GM23248 (cell line): Measurements from ENCODE around the gene CLEC3A. TPM values are rescaled to one million over a fixed set of nuclear protein-coding genes. Genes with fewer than 3 reads are reported as not detected.
A peak's percentile ranks its signal among the peaks of the same experiment; 100 is the strongest.

Experiments used
- DNase-seq: peaks from one replicate; pipeline ENCODE4 v3.0.0-alpha.2; 2015
- H2AFZ ChIP-seq: fragments of 200-600 bp; sonication (generic); 2 replicates; pipeline ENCODE4 v1.6.1; 2016; ENCODE audit warnings: antibody characterized with exemption
- H3F3A ChIP-seq: fragments of 200-600 bp; sonication (generic); 2 replicates; pipeline ENCODE4 v1.6.1; 2016; ENCODE audit warnings: mild to moderate bottlenecking, antibody characterized with exemption, mixed run types; ENCODE audit not compliant: insufficient read depth
- H3K27ac ChIP-seq: fragments of 200-600 bp; sonication (generic); 2 replicates; pipeline ENCODE4 v1.5.1; 2016; ENCODE audit warnings: mild to moderate bottlenecking
- H3K27me3 ChIP-seq: fragments of 200-600 bp; sonication (generic); replicated peaks from 2 replicates; pipeline ENCODE4 v1.6.1; 2016; ENCODE audit warnings: mild to moderate bottlenecking; ENCODE audit not compliant: insufficient read depth
- H3K36me3 ChIP-seq: fragments of 200-600 bp; sonication (generic); 2 replicates; pipeline ENCODE4 v1.6.1; 2016; ENCODE audit warnings: low read depth, mild to moderate bottlenecking
- H3K4me1 ChIP-seq: fragments of 200-600 bp; sonication (generic); 2 replicates; pipeline ENCODE4 v1.6.1; 2016; ENCODE audit warnings: mild to moderate bottlenecking; ENCODE audit not compliant: insufficient read depth
- H3K4me2 ChIP-seq: fragments of 200-600 bp; sonication (generic); one replicate; pipeline ENCODE4 v1.6.1; 2016; ENCODE audit warnings: mild to moderate bottlenecking; ENCODE audit not compliant: unreplicated experiment
- H3K4me3 ChIP-seq: fragments of 200-600 bp; sonication (generic); 2 replicates; pipeline ENCODE4 v1.5.1; 2016; ENCODE audit warnings: mild to moderate bottlenecking
- H3K79me2 ChIP-seq: fragments of 200-600 bp; sonication (generic); 2 replicates; pipeline ENCODE4 v1.6.1; 2016; ENCODE audit warnings: mild to moderate bottlenecking; ENCODE audit not compliant: insufficient read depth
- H3K9ac ChIP-seq: fragments of 200-600 bp; sonication (generic); 2 replicates; pipeline ENCODE4 v1.6.1; 2016; ENCODE audit warnings: mild to moderate bottlenecking
- H3K9me2 ChIP-seq: fragments of 200-600 bp; sonication (generic); 2 replicates; pipeline ENCODE4 v1.6.1; 2016; ENCODE audit warnings: mixed run types, mild to moderate bottlenecking, moderate library complexity; ENCODE audit not compliant: insufficient read depth
- H3K9me3 ChIP-seq: fragments of 200-600 bp; sonication (generic); one replicate; pipeline ENCODE4 v1.6.1; 2017; ENCODE audit warnings: low read depth
- H4K20me1 ChIP-seq: fragments of 200-600 bp; sonication (generic); 2 replicates; pipeline ENCODE4 v1.6.0; 2016; ENCODE audit not compliant: insufficient read depth
- EZH2 ChIP-seq: fragments of 200-600 bp; sonication (generic); IDR thresholded peaks from 2 replicates; pipeline ENCODE4 v1.6.1; 2018; ENCODE audit warnings: antibody characterized with exemption, mild to moderate bottlenecking; ENCODE audit not compliant: insufficient read depth, poor library complexity, severe bottlenecking
- EZH2phosphoT487 ChIP-seq: fragments of 200-600 bp; sonication (generic); IDR thresholded peaks from 2 replicates; pipeline ENCODE4 v1.6.1; 2018; ENCODE audit warnings: antibody characterized with exemption, moderate library complexity, mild to moderate bottlenecking, low read depth; ENCODE audit not compliant: insufficient read depth
- WGBS, 2 experiments: methylation state at CpG; one replicate each; pipeline ENCODE4 v1.1.6; 2015 to 2017; ENCODE audit warnings: low lambda C conversion rate in 2 of 2, low coverage in 1 of 2; ENCODE audit errors: missing lambda C conversion rate in 2 of 2; 5-methylcytosine and 5-hydroxymethylcytosine counted together
- in situ Hi-C: fragments of 300-500 bp; cut with MboI; formaldehyde crosslinking; loops from 2 replicates; pipeline ENCODE4 v1.15.0; 2020
- polyA plus RNA-seq: library from polyadenylated mRNA; unstranded; fragments of >200 nt; fragmentation: Nextera tagmentation; extraction: Ambion mirVana; gene quantifications from 2 replicates; pipeline ENCODE4 v1.2.1, GENCODE V29; 2016
- total RNA-seq: library from RNA; depleted of rRNA; stranded (reverse); fragments of >200 nt; shearing (Covaris generic); gene quantifications from 2 replicates; pipeline ENCODE4 v1.2.3, GENCODE V29; 2014; rRNA removed

The CLEC3A gene, protein sequence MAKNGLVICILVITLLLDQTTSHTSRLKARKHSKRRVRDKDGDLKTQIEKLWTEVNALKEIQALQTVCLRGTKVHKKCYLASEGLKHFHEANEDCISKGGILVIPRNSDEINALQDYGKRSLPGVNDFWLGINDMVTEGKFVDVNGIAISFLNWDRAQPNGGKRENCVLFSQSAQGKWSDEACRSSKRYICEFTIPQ
- not detected in 2 replicates for total RNA-seq
- not detected in 2 replicates for polyA plus RNA-seq

GRCh38 chr16:78022347-78023060 lies at the start of gene CLEC3A:
TSS of gene CLEC3A (plus strand) at chr16:78022548. CDS start at chr16:78022627, 79 bp downstream.
- DNase-seq: no peak
- Histone ChIP-seq H2AFZ (no peak within 1 kb of the TSS), H3K4me2 (no peak within 1 kb of the TSS), H3K9ac (no peak within 1 kb of the TSS), H3F3A (no peaks in the 10 kb centered on the region), H3K4me3 (no peak within 1 kb of the TSS), H3K36me3 (no peaks in the 10 kb centered on the region), H3K27ac (no peak within 1 kb of the TSS), H3K4me1 (no peaks in the 10 kb centered on the region), H3K9me2 (no peaks in the 10 kb centered on the region), H3K79me2 (no peaks in the 10 kb centered on the region), H3K27me3 (no peaks in the 10 kb centered on the region), H3K9me3 (no peaks in the 10 kb centered on the region), H4K20me1 (no peaks in the 10 kb centered on the region)
- no peak for TF ChIP-seq EZH2
- TF ChIP-seq EZH2phosphoT487: no peak
- 2 to 4% methylated on average over 5 of the region's 5 CpGs for WGBS, 2 experiments
- in situ Hi-C loops: no loop called here

DNA sequence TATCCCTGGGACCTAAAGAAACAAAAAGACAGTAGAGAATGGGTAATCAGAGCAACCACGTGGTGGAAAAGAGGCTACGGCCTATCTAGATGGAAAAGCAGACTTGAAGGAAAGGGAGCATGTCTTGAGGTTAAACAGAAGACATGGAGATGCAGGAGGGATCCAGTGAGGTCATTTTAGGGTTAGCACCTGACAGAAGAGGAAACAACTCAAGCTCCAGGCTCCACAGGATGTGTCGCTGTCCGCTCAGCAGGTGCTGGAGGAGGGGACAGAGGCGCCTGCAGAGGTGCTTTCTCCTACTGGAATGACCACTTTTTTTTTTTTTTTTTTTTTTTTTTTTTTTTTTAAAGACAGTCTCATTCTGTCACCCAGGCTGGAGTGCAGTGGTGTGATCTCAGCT lies 47.5 kb upstream of the CLEC3A start:
- Histone ChIP-seq H3K9ac (no peak overlapping the region), H3K4me1 (no peaks in the 10 kb centered on the region), H3K27ac (no peak overlapping the region), H3F3A (0 out of 2 replicates have a peak, but pooled peaks cover 3% of the 10 kb centered on the region), H3K9me3 (no peaks in the 10 kb centered on the region), H4K20me1 (no peaks in the 10 kb centered on the region), H3K9me2 (no peaks in the 10 kb centered on the region), H3K36me3 (no peaks in the 10 kb centered on the region), H3K4me2 (no peak overlapping the region), H2AFZ (no peak overlapping the region), H3K4me3 (no peak overlapping the region), H3K27me3 (no peaks in the 10 kb centered on the region), H3K79me2 (no peaks in the 10 kb centered on the region)
- TF ChIP-seq EZH2phosphoT487: no peak
- no peak for TF ChIP-seq EZH2
- in situ Hi-C loops: loop anchor here (5.0 to 25.0 kb wide), 2 partner anchors 298 to 738 kb away; no protein-coding TSS in a partner anchor
- peak; percentile 17 for DNase-seq
- 85 to 91% methylated on average over 5 of the region's 5 CpGs for whole genome bisulfite sequencing, 2 experiments

DNA sequence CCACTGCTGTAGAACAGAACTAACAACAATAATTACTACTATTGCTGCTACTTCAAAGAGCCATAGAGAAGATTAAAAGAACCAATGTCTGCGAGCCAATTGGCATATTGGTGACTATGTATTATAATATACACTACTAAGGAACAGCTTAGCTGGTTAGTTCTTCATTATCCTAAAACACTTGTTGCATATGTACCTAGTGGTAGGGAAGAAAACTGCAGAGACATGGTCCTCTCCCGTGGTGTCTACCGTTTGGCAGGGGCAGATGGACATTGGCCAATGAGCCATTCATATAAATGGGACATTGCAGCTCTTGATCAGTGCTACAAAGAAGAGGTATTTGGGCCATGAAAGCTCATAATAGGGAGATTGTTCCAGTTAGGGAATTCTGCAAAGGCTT lies 46.4 kb upstream of the CLEC3A start:
- Histone ChIP-seq H3K9me2 (no peaks in the 10 kb centered on the region), H3F3A (0 out of 2 replicates have a peak, but pooled peaks cover 2% of the 10 kb centered on the region), H3K4me1 (no peaks in the 10 kb centered on the region), H3K9me3 (no peaks in the 10 kb centered on the region), H3K79me2 (no peaks in the 10 kb centered on the region), H3K4me3 (no peak overlapping the region), H4K20me1 (no peaks in the 10 kb centered on the region), H3K27me3 (no peaks in the 10 kb centered on the region), H3K9ac (no peak overlapping the region), H2AFZ (no peak overlapping the region), H3K27ac (no peak overlapping the region), H3K36me3 (no peaks in the 10 kb centered on the region), H3K4me2 (no peak overlapping the region)
- in situ Hi-C loops: loop anchor here (25.0 kb wide), 1 partner anchor 739 kb away; no protein-coding TSS in a partner anchor
- no peak for TF ChIP-seq EZH2
- no peak for TF ChIP-seq EZH2phosphoT487
- 27 to 38% methylated on average over 3 of the region's 3 CpGs for WGBS, 2 experiments
- no peak for DNase-seq

- 71 to 75% methylated on average over 5 of the region's 5 CpGs for WGBS, 2 experiments
- Histone ChIP-seq H3F3A (no peaks in the 10 kb centered on the region), H3K4me3 (no peak overlapping the region), H3K27ac (no peak overlapping the region), H3K9me2 (no peaks in the 10 kb centered on the region), H3K9me3 (no peaks in the 10 kb centered on the region), H3K4me1 (no peaks in the 10 kb centered on the region), H2AFZ (no peak overlapping the region), H3K4me2 (no peak overlapping the region), H4K20me1 (no peaks in the 10 kb centered on the region), H3K79me2 (no peaks in the 10 kb centered on the region), H3K27me3 (no peaks in the 10 kb centered on the region), H3K9ac (no peak overlapping the region), H3K36me3 (no peaks in the 10 kb centered on the region)
- no peak for DNase-seq
- in situ Hi-C loops: loop anchor here (25.0 kb wide), 1 partner anchor 740 kb away; no protein-coding TSS in a partner anchor
- TF ChIP-seq EZH2: no peak
- TF ChIP-seq EZH2phosphoT487: no peak
These were observed 45.0 kb upstream of the CLEC3A start for GRCh38 chr16:77977339-77977738.
